HG03135 (cell line): ENCODE results near the gene KCNG2.

Experiments
- ATAC-seq: cut with Tn5 transposase; IDR thresholded peaks from one replicate; pipeline ENCODE4 v1.9.1; 2021; ENCODE audit warnings: mild to moderate bottlenecking, moderate library complexity; ENCODE audit not compliant: unreplicated experiment

Gene KCNG2

DNA sequence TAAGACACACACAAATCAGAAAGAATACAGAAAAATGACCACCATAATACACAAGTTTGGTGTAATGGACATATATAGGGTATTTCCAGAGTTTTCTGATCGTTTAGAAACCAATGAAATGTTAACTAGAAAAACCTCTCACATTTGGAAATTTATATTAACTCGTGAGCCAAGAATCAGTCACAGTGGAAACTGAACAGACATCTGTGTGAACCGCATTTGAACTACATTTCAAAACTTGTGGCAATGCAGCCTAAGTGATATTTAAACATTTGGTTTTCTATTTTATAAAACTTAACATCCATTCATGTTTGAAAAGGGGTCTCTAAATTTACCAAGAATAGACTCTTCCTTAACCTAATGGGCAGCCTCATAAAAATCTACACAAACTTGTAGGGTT lies 29.0 kb upstream of the KCNG2 start:
- ATAC-seq: no peak

GRCh38 chr18:79769698-79770500 lies 27.8 kb upstream of the KCNG2 start:
- ATAC-seq: no peak

- ATAC-seq: no peak
Measured at GRCh38 chr18:79770501-79770815, 27.3 kb upstream of the KCNG2 start.

DNA sequence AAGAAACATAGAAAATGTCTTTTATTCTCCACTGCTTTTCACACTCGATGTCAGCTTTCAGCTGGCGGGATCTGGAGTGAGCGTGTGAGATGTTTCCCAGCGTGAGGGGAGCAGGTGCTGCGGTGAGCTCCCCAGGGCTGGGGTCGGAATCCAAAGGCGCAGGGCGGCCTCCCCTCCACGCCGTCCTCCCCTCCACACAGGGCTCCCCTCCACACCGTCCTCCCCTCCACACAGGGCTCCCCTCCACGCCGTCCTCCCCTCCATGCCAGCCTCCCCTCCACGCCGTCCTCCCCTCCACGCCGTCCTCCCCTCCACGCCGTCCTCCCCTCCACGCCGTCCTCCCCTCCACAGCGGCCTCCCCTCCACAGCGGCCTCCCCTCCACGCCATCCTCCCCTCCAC lies 26.9 kb upstream of the KCNG2 start:
- no peak for ATAC-seq

- ATAC-seq: no peak
Measured at GRCh38 chr18:79771446-79772107, 26.2 kb upstream of the KCNG2 start.

GRCh38 chr18:79772108-79772864 lies 25.5 kb upstream of the KCNG2 start:
- no peak for ATAC-seq

DNA sequence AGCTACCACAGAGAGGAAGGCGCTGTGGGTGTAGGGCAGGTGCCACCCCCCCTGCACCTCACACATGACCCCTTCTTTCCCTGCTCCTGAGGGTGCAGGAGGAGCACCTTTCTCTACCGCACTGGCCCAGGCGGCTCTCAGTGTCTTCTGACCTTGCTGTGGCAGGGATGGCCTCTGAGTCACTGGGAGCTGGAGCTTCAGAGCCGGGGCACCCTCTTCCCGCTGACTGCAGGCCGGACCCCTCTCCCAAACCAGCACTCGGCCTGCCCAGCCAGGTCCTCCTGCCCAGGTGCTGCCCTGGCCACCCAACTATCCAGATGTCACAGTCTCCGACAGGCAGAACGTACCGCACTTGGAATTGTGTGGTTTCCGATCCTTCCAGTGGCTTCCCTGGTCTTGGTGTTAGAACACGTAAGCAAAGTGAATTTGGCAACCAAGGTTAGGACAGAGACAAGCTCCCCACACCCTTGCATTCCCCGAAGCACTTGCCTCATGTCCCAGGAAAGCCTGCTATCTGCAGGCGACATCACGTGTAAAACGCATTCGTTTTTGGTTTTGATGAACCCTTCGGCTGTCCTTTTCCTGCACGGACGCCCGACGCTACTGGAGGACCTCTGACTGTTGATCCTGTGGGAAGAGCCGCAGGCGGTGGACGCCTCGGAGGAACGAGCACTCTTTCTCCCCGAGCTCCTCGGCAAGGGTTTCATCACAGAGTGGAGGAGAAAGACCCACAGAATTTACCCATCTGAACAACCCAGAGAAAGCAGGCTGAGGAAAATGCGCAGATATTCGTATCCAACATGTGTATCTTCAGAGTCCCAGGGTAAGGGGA lies 24.7 kb upstream of the KCNG2 start:
- no peak for ATAC-seq

DNA sequence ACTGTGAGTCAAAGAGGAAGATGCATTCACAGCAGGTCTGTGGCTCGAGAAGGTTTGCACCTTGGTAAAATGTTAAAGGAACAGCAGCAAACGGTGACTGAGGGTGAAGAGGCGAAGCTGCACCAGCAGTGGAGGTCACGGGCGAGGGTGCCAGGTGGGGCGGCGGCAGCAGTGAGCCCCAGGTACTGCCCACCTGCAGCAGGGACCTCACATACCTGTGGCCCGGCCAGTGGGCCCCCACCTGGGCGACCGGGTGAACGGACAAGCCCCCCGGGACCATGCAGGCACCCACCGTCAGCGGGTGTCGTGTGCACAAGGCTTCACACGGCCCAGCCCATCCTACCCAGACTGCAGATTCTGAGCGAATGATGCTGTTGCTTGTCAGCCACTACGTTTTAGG lies 23.6 kb upstream of the KCNG2 start:
- ATAC-seq: no peak

DNA sequence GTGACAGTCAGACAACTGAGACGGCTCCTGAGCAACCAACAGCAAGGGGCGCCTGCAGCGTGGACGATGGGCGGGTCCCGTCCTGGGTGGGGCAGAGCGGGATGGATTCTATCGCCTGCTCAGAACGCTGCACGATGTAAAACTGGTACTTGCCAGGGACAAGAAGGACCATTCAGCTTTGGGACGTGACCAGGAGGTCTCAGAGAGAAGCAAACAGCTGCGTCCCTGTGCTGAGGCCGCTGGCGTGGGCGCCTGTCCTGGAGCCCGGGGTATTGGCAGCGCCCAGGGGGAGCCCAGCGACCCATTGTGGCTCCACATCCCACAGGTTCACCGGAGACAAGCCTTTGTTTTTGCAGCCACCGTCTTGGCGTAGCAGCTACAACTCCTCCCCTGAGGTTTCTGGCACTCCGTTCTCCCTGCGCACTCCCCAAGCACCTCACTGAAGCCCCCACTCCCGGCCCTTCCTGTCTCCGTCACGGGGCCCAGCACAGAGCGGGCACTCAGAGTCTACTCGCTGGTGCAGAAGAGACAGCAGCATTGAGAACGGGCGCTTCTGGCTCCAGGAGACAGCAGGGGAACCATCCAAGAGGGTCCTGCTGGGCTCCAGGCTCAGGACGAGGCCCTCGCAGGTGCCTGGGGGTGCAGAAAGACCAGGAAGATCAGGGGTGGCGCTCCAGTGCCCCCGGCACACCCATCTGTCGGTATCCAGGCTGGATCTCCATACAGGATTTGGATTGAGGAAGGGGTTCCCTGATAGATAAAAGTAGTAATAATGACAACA lies 22.1 kb upstream of the KCNG2 start:
- no peak for ATAC-seq

GRCh38 chr18:79776674-79777073 lies 21.1 kb upstream of the KCNG2 start:
- no peak for ATAC-seq

DNA sequence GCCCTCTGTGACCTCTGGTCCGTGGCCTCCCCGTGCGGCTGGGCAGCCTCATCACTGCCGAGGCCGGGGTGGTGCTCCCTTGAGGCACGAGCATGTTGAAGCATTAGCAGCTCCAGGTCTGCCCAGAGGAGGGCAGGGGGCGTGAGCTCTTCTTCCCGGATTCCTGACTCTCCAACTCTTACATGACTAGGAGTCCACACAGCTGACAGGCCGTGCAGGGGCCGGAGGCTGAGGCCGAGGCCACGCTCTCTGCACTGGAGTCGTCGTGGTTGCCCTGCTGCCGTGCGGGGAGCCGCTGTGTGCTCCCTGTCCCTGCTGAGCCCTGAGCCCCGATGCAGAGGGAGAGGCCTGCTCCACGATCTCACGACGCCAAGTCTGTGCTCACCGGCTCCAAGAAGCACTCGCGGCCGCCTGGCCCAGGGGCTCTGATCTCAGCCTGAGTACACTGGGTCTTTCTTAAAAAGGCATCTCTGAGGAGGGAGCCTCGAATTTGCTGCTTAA lies 19.4 kb upstream of the KCNG2 start:
- ATAC-seq: no peak

- ATAC-seq: no peak
Measured at GRCh38 chr18:79779021-79779699, 18.6 kb upstream of the KCNG2 start.

GRCh38 chr18:79779700-79780190 lies 18.0 kb upstream of the KCNG2 start:
- ATAC-seq: no peak

GRCh38 chr18:79780547-79780946 lies 17.2 kb upstream of the KCNG2 start:
- ATAC-seq: no peak

DNA sequence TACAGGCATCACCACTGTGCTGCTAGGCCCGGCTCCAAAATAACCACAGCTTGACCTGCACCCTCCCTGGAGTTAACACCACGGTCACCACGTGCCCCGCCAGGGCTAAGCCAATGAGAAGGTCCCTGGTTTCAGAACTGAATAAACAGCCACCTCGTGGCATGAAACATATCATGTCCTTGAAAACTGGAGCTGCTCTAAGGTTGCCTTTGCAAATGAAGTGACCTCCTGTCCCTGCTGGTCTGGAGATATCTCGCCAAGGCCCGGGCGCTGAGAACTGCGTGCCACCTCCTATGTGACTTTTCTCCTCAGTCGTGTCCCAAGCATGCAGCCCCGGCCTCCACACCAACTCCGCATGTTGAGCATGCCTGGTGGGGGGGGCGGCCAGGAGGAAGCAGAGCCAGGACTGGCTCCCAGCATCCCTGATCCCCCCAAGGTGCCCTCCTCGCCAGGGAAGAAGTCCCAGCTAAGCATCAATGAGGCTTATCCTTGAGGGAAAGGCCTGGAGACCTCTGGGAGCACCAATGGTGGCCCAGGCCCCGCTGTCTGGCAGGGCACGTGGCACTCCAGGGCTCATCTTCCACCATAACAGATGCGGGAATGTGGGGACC lies 16.3 kb upstream of the KCNG2 start:
- no peak for ATAC-seq

GRCh38 chr18:79782566-79783308 lies 15.0 kb upstream of the KCNG2 start:
- no peak for ATAC-seq

DNA sequence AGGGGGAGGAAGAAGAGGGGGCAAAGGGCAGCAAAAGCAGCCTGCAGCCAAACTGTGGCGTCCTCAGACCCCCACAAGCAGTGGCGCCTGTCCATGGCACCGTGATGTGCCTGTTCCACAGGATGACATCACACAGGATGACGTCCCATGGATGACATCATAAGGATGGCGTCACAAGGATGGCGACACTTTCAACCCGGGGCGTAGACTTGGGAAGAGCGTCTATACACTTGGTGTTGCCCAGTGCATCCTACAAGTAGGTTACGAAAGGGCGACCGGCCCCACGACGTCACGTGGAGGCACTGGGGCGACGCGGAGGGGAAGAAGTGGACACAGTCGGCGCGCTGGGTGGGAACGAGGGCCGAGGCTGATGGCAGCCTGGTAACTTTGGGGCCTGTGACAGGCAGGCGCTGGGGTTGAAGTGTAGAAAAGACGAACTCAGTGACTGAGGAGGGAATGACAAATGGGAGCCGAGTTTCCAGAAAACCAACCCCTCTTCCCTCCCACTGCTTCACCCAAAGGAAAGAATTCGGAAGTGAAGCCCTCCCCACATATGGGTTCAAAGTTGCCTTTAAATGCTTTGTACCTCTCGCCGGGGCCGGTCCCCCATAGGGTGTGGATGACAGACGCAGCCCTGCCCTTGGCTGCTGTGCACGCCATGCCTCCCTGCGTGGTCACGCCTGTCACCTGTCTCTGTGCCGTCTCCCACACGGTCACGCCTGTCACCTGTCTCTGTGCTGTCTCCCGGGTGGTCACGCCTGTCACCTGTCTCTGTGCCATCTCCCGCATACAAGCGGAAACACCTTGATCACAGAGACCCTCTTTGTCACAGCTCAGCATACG lies 13.4 kb upstream of the KCNG2 start:
- ATAC-seq: no peak
